Activated naive CD4-positive, alpha-beta T cell treated with anti-CD3 and anti-CD28 coated beads, Interleukin-2, amount 50 U/mL, for 16 hours (primary cell): ENCODE results near the gene STX12.

Experiments used
- DNase-seq: peaks from one replicate; pipeline ENCODE4 v3.0.0-alpha.2; 2020

Gene STX12

GRCh38 chr1:27872059-27872801, 99.2 kb downstream of the STX12 start, which contains the start of gene THEMIS2:
TSS of gene THEMIS2 (plus strand) at chr1:27872544. CDS start at chr1:27872572, 28 bp downstream.
- peak; percentile 86 for DNase-seq

DNA sequence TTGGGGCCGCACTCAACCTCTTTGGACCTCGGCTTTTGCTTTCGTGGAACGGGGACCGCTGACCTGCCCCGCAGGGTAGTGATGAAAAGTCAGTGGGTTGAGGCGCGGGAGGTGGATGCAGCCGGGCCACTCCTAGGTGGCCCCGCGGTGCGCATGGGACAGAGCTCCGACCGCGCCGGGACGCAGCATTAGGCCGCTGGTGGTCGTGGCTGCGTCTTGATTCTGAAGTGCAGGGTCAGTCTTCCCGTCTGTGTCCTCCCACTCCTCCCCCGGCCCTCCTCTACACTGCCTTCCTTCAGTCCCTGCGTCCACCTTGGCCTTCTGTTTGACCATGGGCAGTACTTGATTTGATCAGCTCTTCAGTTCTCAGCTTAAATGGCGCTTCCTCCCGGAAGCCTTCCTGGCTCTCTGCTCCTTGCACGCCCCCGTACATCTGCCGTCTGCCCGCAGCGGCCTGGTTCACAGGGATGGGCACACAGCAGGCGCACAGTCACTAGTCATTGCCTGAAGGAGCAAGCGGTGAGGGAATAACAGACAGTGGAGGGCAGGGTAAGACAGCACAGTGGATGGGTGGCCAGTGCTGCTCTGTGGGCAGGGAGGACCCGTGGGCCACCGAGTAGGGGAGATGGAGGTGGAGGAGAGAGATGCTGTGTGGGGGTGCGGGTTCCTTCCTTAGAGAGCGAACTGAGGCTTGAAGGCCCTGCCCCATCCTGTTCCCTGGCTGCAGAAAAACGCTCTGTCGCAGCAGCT, 100.0 kb downstream of the STX12 start:
- no peak for DNase-seq

- no peak for DNase-seq
These were observed 100.8 kb downstream of the STX12 start for GRCh38 chr1:27873671-27874384.
